ENCODE results near the gene SAMSN1. TPM values are rescaled to one million over a fixed set of nuclear protein-coding genes. Genes with fewer than 3 reads are reported as not detected.

SAMSN1 gene
- polyA plus RNA-seq, 4 donors, result 2.9 to 11.9 (median 5.1) TPM

GRCh38 chr21:14528815-14529214 lies 17.3 kb downstream of the SAMSN1 start:
- WGBS, 3 donors, result 64 to 74% (median 70%) methylated on average over 4 of the region's 4 CpGs
- no peaks in the 10 kb centered on the region for H3K27me3 ChIP-seq (ENCODE audit: control insufficient read depth in 3 of 3, insufficient read depth in 3 of 3, low read length in 3 of 3)
- FAIRE-seq, result no peak

GRCh38 chr21:14527696-14528652 lies 18.1 kb downstream of the SAMSN1 start:
- FAIRE-seq, result no peak

More at GRCh38 chr21:14528815-14529214, 17.3 kb downstream of the SAMSN1 start:
- no peak for DNase-seq
- H3K36me3 ChIP-seq (ENCODE audit: control insufficient read depth in 3 of 3, insufficient read depth in 2 of 3, low read depth in 1 of 3, low read length in 3 of 3), result no peaks in the 10 kb centered on the region
- peak overlapping the region in 1 of 3 donors; percentile 11 for H3K27ac ChIP-seq (ENCODE audit: low read depth in 1 of 3, low read length in 2 of 3)
- H3K9me3 ChIP-seq (ENCODE audit: control insufficient read depth in 2 of 2, insufficient read depth in 1 of 2, low read depth in 1 of 2, low read length in 1 of 2), result no peaks in the 10 kb centered on the region
- H3K4me1 ChIP-seq (ENCODE audit: control insufficient read depth in 3 of 3, insufficient read depth in 2 of 3, low read depth in 1 of 3, low read length in 2 of 3), result no peaks in the 10 kb centered on the region
- H3K4me3 ChIP-seq (ENCODE audit: low read depth in 1 of 3, low read length in 3 of 3), result no peak overlapping the region

GRCh38 chr21:14526836-14527695 lies 19.0 kb downstream of the SAMSN1 start:
- Histone ChIP-seq H3K27ac (ENCODE audit: low read depth in 1 of 3, low read length in 2 of 3) (peak overlapping the region in 1 of 3 donors; percentile 77), H3K9me3 (ENCODE audit: control insufficient read depth in 2 of 2, insufficient read depth in 1 of 2, low read depth in 1 of 2, low read length in 1 of 2) (no peaks in the 10 kb centered on the region), H3K4me1 (ENCODE audit: control insufficient read depth in 3 of 3, insufficient read depth in 2 of 3, low read depth in 1 of 3, low read length in 2 of 3) (no peaks in the 10 kb centered on the region), H3K27me3 (ENCODE audit: control insufficient read depth in 3 of 3, insufficient read depth in 3 of 3, low read length in 3 of 3) (no peaks in the 10 kb centered on the region), H3K4me3 (ENCODE audit: low read depth in 1 of 3, low read length in 3 of 3) (no peak overlapping the region), H3K36me3 (ENCODE audit: control insufficient read depth in 3 of 3, insufficient read depth in 2 of 3, low read depth in 1 of 3, low read length in 3 of 3) (no peaks in the 10 kb centered on the region)
- FAIRE-seq (no peak), DNase-seq (no peak)
- WGBS, 3 donors, result 43 to 56% (median 50%) methylated on average over 10 of the region's 10 CpGs

More at GRCh38 chr21:14527696-14528652, 18.1 kb downstream of the SAMSN1 start:
- H3K36me3 ChIP-seq (ENCODE audit: control insufficient read depth in 3 of 3, insufficient read depth in 2 of 3, low read depth in 1 of 3, low read length in 3 of 3), result no peaks in the 10 kb centered on the region
- H3K4me3 ChIP-seq (ENCODE audit: low read depth in 1 of 3, low read length in 3 of 3), result no peak overlapping the region
- DNase-seq, result no peak
- no peaks in the 10 kb centered on the region for H3K27me3 ChIP-seq (ENCODE audit: control insufficient read depth in 3 of 3, insufficient read depth in 3 of 3, low read length in 3 of 3)
- H3K9me3 ChIP-seq (ENCODE audit: control insufficient read depth in 2 of 2, insufficient read depth in 1 of 2, low read depth in 1 of 2, low read length in 1 of 2), result no peaks in the 10 kb centered on the region
- H3K27ac ChIP-seq (ENCODE audit: low read depth in 1 of 3, low read length in 2 of 3), result peak overlapping the region in 1 of 3 donors; percentile 27
- no peaks in the 10 kb centered on the region for H3K4me1 ChIP-seq (ENCODE audit: control insufficient read depth in 3 of 3, insufficient read depth in 2 of 3, low read depth in 1 of 3, low read length in 2 of 3)
- 68 to 79% (median 73%) methylated on average over 2 of the region's 2 CpGs for WGBS, 3 donors

GRCh38 chr21:14526199-14526598 lies 19.9 kb downstream of the SAMSN1 start:
- no peaks in the 10 kb centered on the region for H3K27me3 ChIP-seq (ENCODE audit: control insufficient read depth in 3 of 3, insufficient read depth in 3 of 3, low read length in 3 of 3)
- 6 to 29% (median 20%) methylated on average over 3 of the region's 3 CpGs for WGBS, 3 donors
- H3K4me3 ChIP-seq (ENCODE audit: low read depth in 1 of 3, low read length in 3 of 3), result no peak overlapping the region
- FAIRE-seq (no peak), DNase-seq (no peak)
- H3K36me3 ChIP-seq (ENCODE audit: control insufficient read depth in 3 of 3, insufficient read depth in 2 of 3, low read depth in 1 of 3, low read length in 3 of 3), result no peaks in the 10 kb centered on the region
- no peak overlapping the region for H3K27ac ChIP-seq (ENCODE audit: low read depth in 1 of 3, low read length in 2 of 3)
- no peaks in the 10 kb centered on the region for H3K4me1 ChIP-seq (ENCODE audit: control insufficient read depth in 3 of 3, insufficient read depth in 2 of 3, low read depth in 1 of 3, low read length in 2 of 3)
- H3K9me3 ChIP-seq (ENCODE audit: control insufficient read depth in 2 of 2, insufficient read depth in 1 of 2, low read depth in 1 of 2, low read length in 1 of 2), result no peaks in the 10 kb centered on the region

- no peak for FAIRE-seq
- Histone ChIP-seq H3K4me1 (ENCODE audit: control insufficient read depth in 3 of 3, insufficient read depth in 2 of 3, low read depth in 1 of 3, low read length in 2 of 3) (no peaks in the 10 kb centered on the region), H3K27ac (ENCODE audit: low read depth in 1 of 3, low read length in 2 of 3) (no peak overlapping the region), H3K4me3 (ENCODE audit: low read depth in 1 of 3, low read length in 3 of 3) (no peak overlapping the region), H3K9me3 (ENCODE audit: control insufficient read depth in 2 of 2, insufficient read depth in 1 of 2, low read depth in 1 of 2, low read length in 1 of 2) (no peaks in the 10 kb centered on the region), H3K36me3 (ENCODE audit: control insufficient read depth in 3 of 3, insufficient read depth in 2 of 3, low read depth in 1 of 3, low read length in 3 of 3) (no peaks in the 10 kb centered on the region), H3K27me3 (ENCODE audit: control insufficient read depth in 3 of 3, insufficient read depth in 3 of 3, low read length in 3 of 3) (no peaks in the 10 kb centered on the region)
- DNase-seq, result no peak
- 68 to 75% (median 74%) methylated on average over 5 of the region's 5 CpGs for WGBS, 3 donors
Observed at GRCh38 chr21:14523234-14523633, 22.9 kb downstream of the SAMSN1 start.

GRCh38 chr21:14522736-14523135 lies 23.4 kb downstream of the SAMSN1 start:
- 77 to 91% (median 83%) methylated on average over 2 of the region's 2 CpGs for WGBS, 3 donors
- no peaks in the 10 kb centered on the region for H3K36me3 ChIP-seq (ENCODE audit: control insufficient read depth in 3 of 3, insufficient read depth in 2 of 3, low read depth in 1 of 3, low read length in 3 of 3)
- no peaks in the 10 kb centered on the region for H3K9me3 ChIP-seq (ENCODE audit: control insufficient read depth in 2 of 2, insufficient read depth in 1 of 2, low read depth in 1 of 2, low read length in 1 of 2)
- H3K4me1 ChIP-seq (ENCODE audit: control insufficient read depth in 3 of 3, insufficient read depth in 2 of 3, low read depth in 1 of 3, low read length in 2 of 3), result no peaks in the 10 kb centered on the region
- DNase-seq (no peak), FAIRE-seq (no peak)
- no peaks in the 10 kb centered on the region for H3K27me3 ChIP-seq (ENCODE audit: control insufficient read depth in 3 of 3, insufficient read depth in 3 of 3, low read length in 3 of 3)
- no peak overlapping the region for H3K27ac ChIP-seq (ENCODE audit: low read depth in 1 of 3, low read length in 2 of 3)
- no peak overlapping the region for H3K4me3 ChIP-seq (ENCODE audit: low read depth in 1 of 3, low read length in 3 of 3)

GRCh38 chr21:14520535-14520934 lies 25.6 kb downstream of the SAMSN1 start:
- Histone ChIP-seq H3K27me3 (ENCODE audit: control insufficient read depth in 3 of 3, insufficient read depth in 3 of 3, low read length in 3 of 3) (no peaks in the 10 kb centered on the region), H3K36me3 (ENCODE audit: control insufficient read depth in 3 of 3, insufficient read depth in 2 of 3, low read depth in 1 of 3, low read length in 3 of 3) (no peaks in the 10 kb centered on the region), H3K4me1 (ENCODE audit: control insufficient read depth in 3 of 3, insufficient read depth in 2 of 3, low read depth in 1 of 3, low read length in 2 of 3) (no peaks in the 10 kb centered on the region), H3K27ac (ENCODE audit: low read depth in 1 of 3, low read length in 2 of 3) (no peak overlapping the region), H3K4me3 (ENCODE audit: low read depth in 1 of 3, low read length in 3 of 3) (no peak overlapping the region), H3K9me3 (ENCODE audit: control insufficient read depth in 2 of 2, insufficient read depth in 1 of 2, low read depth in 1 of 2, low read length in 1 of 2) (no peaks in the 10 kb centered on the region)
- DNase-seq (no peak), FAIRE-seq (no peak)
- WGBS, 3 donors, result 52 to 68% (median 66%) methylated on average over 7 of the region's 7 CpGs

GRCh38 chr21:14519000-14519399 lies 27.1 kb downstream of the SAMSN1 start:
- Histone ChIP-seq H3K27ac (ENCODE audit: low read depth in 1 of 3, low read length in 2 of 3) (no peak overlapping the region), H3K9me3 (ENCODE audit: control insufficient read depth in 2 of 2, insufficient read depth in 1 of 2, low read depth in 1 of 2, low read length in 1 of 2) (no peaks in the 10 kb centered on the region), H3K4me3 (ENCODE audit: low read depth in 1 of 3, low read length in 3 of 3) (no peak overlapping the region), H3K36me3 (ENCODE audit: control insufficient read depth in 3 of 3, insufficient read depth in 2 of 3, low read depth in 1 of 3, low read length in 3 of 3) (no peaks in the 10 kb centered on the region), H3K4me1 (ENCODE audit: control insufficient read depth in 3 of 3, insufficient read depth in 2 of 3, low read depth in 1 of 3, low read length in 2 of 3) (no peaks in the 10 kb centered on the region), H3K27me3 (ENCODE audit: control insufficient read depth in 3 of 3, insufficient read depth in 3 of 3, low read length in 3 of 3) (no peaks in the 10 kb centered on the region)
- no peak for DNase-seq
- no peak for FAIRE-seq
- WGBS, 3 donors, result 68 to 88% (median 86%) methylated on average over 1 of the region's 1 CpG

Measured in small intestine (tissue), 7 donors.